Prostate gland (tissue), 2 donors: ENCODE results near the gene EI24. TPM values are rescaled to one million over a fixed set of nuclear protein-coding genes. Genes with fewer than 3 reads are reported as not detected.
"Not testable (repeated sequence)": the region's sequence is repeated elsewhere in the genome, so short reads cannot be mapped to it uniquely, and the experiment has no call there.

Experiments used
- DNase-seq: peaks from one replicate; pipeline ENCODE4 v3.0.0-alpha.2; 2019; ENCODE audit warnings: low spot score
- H3K27ac ChIP-seq, 2 donors: fragments of 200-600 bp; sonication (generic); 2 replicates each; pipeline ENCODE4 v1.5.1; 2017 to 2019
- H3K27me3 ChIP-seq: fragments of 200-600 bp; sonication (generic); replicated peaks from 2 replicates; pipeline ENCODE4 v1.5.1; 2019; ENCODE audit not compliant: insufficient read depth
- H3K36me3 ChIP-seq, 2 donors: fragments of 200-600 bp; sonication (generic); 1 replicate in 1 of 2; 2 replicates in 1 of 2; pipeline versions ENCODE4 v1.5.1 to v1.8.1; 2017 to 2019
- H3K4me1 ChIP-seq: fragments of 200-600 bp; sonication (generic); replicated peaks from 2 replicates; pipeline ENCODE4 v1.5.1; 2019
- H3K4me3 ChIP-seq, 2 donors: fragments of 200-600 bp; sonication (generic); 2 replicates each; pipeline ENCODE4 v1.5.1; 2017 to 2019
- H3K9me3 ChIP-seq: fragments of 200-600 bp; sonication (generic); 2 replicates; pipeline ENCODE4 v1.5.1; 2017
- CTCF ChIP-seq, 4 experiments: fragments of 200-600 bp in 2 of 4; fragments of 450-650 bp in 2 of 4; sonication (generic) in 2 of 4; IDR thresholded peaks; 1 replicate in 3 of 4; 2 replicates in 1 of 4; pipeline ENCODE4 v1.5.1; 2016 to 2019; ENCODE audit warnings: antibody characterized with exemption in 4 of 4, mild to moderate bottlenecking in 2 of 4, moderate library complexity in 2 of 4
- POLR2A ChIP-seq: fragments of 450-650 bp; IDR thresholded peaks from one replicate; pipeline ENCODE4 v1.6.1; 2016; ENCODE audit warnings: antibody characterized with exemption, mild to moderate bottlenecking
- POLR2AphosphoS5 ChIP-seq: sonication (generic); formaldehyde crosslinking; IDR thresholded peaks from one replicate; pipeline ENCODE4 v1.6.1; 2017; ENCODE audit warnings: antibody characterized with exemption
- WGBS: methylation state at CpG from one replicate; pipeline ENCODE4 v1.1.5; 2018; 5-methylcytosine and 5-hydroxymethylcytosine counted together
- intact Hi-C: fragments of 100-400 bp; cut with DNase I; formaldehyde crosslinking; loops from one replicate; pipeline ENCODE4 v1.14.2; 2022
- total RNA-seq, 2 donors: library from RNA; depleted of rRNA; stranded (reverse); fragments of >200 nt; gene quantifications; one replicate each; pipeline ENCODE4 v1.1.0, GENCODE V29; 2016

Gene EI24
- total RNA-seq, 2 donors from 2014 or later: 41.4 to 118 TPM

GRCh38 chr11:125535585-125535984 lies 33.7 kb upstream of the EI24 start:
- no peaks in the 10 kb centered on the region for H3K4me1 ChIP-seq
- H3K36me3 ChIP-seq: no peaks in the 10 kb centered on the region
- no peak overlapping the region for H3K27ac ChIP-seq
- TF ChIP-seq POLR2A (no peak), CTCF (IDR thresholded peaks at IDR 0.05) (no peak), POLR2AphosphoS5 (no peak)
- no peak overlapping the region for H3K4me3 ChIP-seq
- no peak for DNase-seq
- intact Hi-C loops: no loop called here
- H3K9me3 ChIP-seq: no peaks in the 10 kb centered on the region
- no peaks in the 10 kb centered on the region for H3K27me3 ChIP-seq
- WGBS: 27% methylated on average over 1 of the region's 1 CpG

- DNase-seq, intact Hi-C loops, H3K4me3 ChIP-seq, H3K27ac ChIP-seq, H3K36me3 ChIP-seq, H3K4me1 ChIP-seq, H3K9me3 ChIP-seq, H3K27me3 ChIP-seq: not testable (repeated sequence)
- 68% methylated on average over 12 of the region's 19 CpGs for WGBS
These were observed 32.4 kb upstream of the EI24 start for GRCh38 chr11:125536834-125537233.

GRCh38 chr11:125542709-125543108 lies 26.6 kb upstream of the EI24 start:
- intact Hi-C loops: no loop called here
- Histone ChIP-seq H3K36me3 (no peaks in the 10 kb centered on the region), H3K9me3 (no peaks in the 10 kb centered on the region), H3K27ac (no peak overlapping the region), H3K4me3 (no peak overlapping the region), H3K27me3 (no peaks in the 10 kb centered on the region), H3K4me1 (no peaks in the 10 kb centered on the region)
- no peak for TF ChIP-seq POLR2A
- no peak for TF ChIP-seq POLR2AphosphoS5
- TF ChIP-seq CTCF (IDR thresholded peaks at IDR 0.05): no peak
- no peak for DNase-seq

GRCh38 chr11:125550780-125551179 lies 18.5 kb upstream of the EI24 start:
- DNase-seq: no peak
- TF ChIP-seq CTCF (IDR thresholded peaks at IDR 0.05) (no peak), POLR2AphosphoS5 (no peak)
- no peak overlapping the region for H3K27ac ChIP-seq
- no peak overlapping the region for H3K4me3 ChIP-seq
- H3K4me1 ChIP-seq: no peaks in the 10 kb centered on the region
- intact Hi-C loops: no loop called here
- H3K27me3 ChIP-seq: no peaks in the 10 kb centered on the region
- H3K9me3 ChIP-seq: no peaks in the 10 kb centered on the region
- 93% methylated on average over 1 of the region's 1 CpG for WGBS
- H3K36me3 ChIP-seq: no peaks in the 10 kb centered on the region

GRCh38 chr11:125551835-125552342 lies 17.4 kb upstream of the EI24 start:
- H3K9me3 ChIP-seq: no peaks in the 10 kb centered on the region
- H3K36me3 ChIP-seq: no peaks in the 10 kb centered on the region
- 50% methylated on average over 1 of the region's 1 CpG for WGBS
- DNase-seq: no peak
- H3K27ac ChIP-seq: no peak overlapping the region
- H3K4me1 ChIP-seq: no peaks in the 10 kb centered on the region
- no peak overlapping the region for H3K4me3 ChIP-seq
- no peaks in the 10 kb centered on the region for H3K27me3 ChIP-seq
- intact Hi-C loops: no loop called here
- no peak for TF ChIP-seq CTCF (IDR thresholded peaks at IDR 0.05)
- no peak for TF ChIP-seq POLR2A
- TF ChIP-seq POLR2AphosphoS5: no peak
